Peyer's patch (tissue), 4 donors: ENCODE results near the gene XPR1. TPM values are rescaled to one million over a fixed set of nuclear protein-coding genes. Genes with fewer than 3 reads are reported as not detected.

Source experiments
- DNase-seq, 3 donors: peaks; one replicate each; pipeline ENCODE4 v3.0.0-alpha.2; 2017 to 2019
- H3K27ac ChIP-seq, 4 donors: fragments of 200-600 bp; sonication (generic); one replicate each; pipeline ENCODE4 v1.5.1; 2016 to 2019
- H3K27me3 ChIP-seq, 2 donors: fragments of 200-600 bp; sonication (generic); one replicate each; pipeline ENCODE4 v1.5.1; 2019
- H3K36me3 ChIP-seq, 3 donors: fragments of 200-600 bp; sonication (generic); one replicate each; pipeline ENCODE4 v1.5.1; 2016 to 2019
- H3K4me1 ChIP-seq, 4 donors: fragments of 200-600 bp; sonication (generic); one replicate each; pipeline ENCODE4 v1.5.1; 2016 to 2019
- H3K4me3 ChIP-seq, 4 donors: fragments of 200-600 bp; sonication (generic); 1 replicate in 3 of 4; 2 replicates in 1 of 4; pipeline ENCODE4 v1.5.1; 2016 to 2019; ENCODE audit warnings: mild to moderate bottlenecking in 1 of 4
- H3K9me3 ChIP-seq, 4 donors: fragments of 200-600 bp; sonication (generic); one replicate each; pipeline ENCODE4 v1.5.1; 2016 to 2019; ENCODE audit warnings: mild to moderate bottlenecking in 1 of 4
- POLR2A ChIP-seq, 2 donors: fragments of 450-650 bp; IDR thresholded peaks; one replicate each; pipeline ENCODE4 v1.5.1; 2017; ENCODE audit warnings: antibody characterized with exemption in 2 of 2, mild to moderate bottlenecking in 2 of 2, moderate library complexity in 2 of 2
- total RNA-seq, 4 donors: library from RNA; depleted of rRNA; stranded (reverse); fragments of >200 nt; gene quantifications; one replicate each; pipeline ENCODE4 v1.1.0, GENCODE V29; 2016
- TF ChIP-seq, protein P1 (sequence below), 6 experiments: fragments of 450-650 bp in 4 of 6; fragments of 200-600 bp in 2 of 6; sonication (generic) in 1 of 6; IDR thresholded peaks; one replicate each; pipeline ENCODE4 v1.5.1; 2017 to 2019; ENCODE audit warnings: antibody characterized with exemption in 6 of 6, mild to moderate bottlenecking in 3 of 6, moderate library complexity in 1 of 6

XPR1 gene
- total RNA-seq, 4 donors from 2014 or later, result 29.7 to 59.7 (median 53.9) TPM

- H3K36me3 ChIP-seq, result peaks cover 0 to 10% (median 0%) of the 10 kb centered on the region in 3 donors
- TF ChIP-seq, protein P1, sequence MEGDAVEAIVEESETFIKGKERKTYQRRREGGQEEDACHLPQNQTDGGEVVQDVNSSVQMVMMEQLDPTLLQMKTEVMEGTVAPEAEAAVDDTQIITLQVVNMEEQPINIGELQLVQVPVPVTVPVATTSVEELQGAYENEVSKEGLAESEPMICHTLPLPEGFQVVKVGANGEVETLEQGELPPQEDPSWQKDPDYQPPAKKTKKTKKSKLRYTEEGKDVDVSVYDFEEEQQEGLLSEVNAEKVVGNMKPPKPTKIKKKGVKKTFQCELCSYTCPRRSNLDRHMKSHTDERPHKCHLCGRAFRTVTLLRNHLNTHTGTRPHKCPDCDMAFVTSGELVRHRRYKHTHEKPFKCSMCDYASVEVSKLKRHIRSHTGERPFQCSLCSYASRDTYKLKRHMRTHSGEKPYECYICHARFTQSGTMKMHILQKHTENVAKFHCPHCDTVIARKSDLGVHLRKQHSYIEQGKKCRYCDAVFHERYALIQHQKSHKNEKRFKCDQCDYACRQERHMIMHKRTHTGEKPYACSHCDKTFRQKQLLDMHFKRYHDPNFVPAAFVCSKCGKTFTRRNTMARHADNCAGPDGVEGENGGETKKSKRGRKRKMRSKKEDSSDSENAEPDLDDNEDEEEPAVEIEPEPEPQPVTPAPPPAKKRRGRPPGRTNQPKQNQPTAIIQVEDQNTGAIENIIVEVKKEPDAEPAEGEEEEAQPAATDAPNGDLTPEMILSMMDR (IDR thresholded peaks at IDR 0.05), result no peak
- TF ChIP-seq POLR2A (IDR thresholded peaks at IDR 0.05), result no peak
- H3K9me3 ChIP-seq, result no peaks in the 10 kb centered on the region
- no peak for DNase-seq
- H3K27me3 ChIP-seq, result no peaks in the 10 kb centered on the region
- H3K27ac ChIP-seq, result no peak overlapping the region
- H3K4me1 ChIP-seq, result no peaks in the 10 kb centered on the region
- H3K4me3 ChIP-seq, result no peak overlapping the region
Measured at GRCh38 chr1:180888870-180889269, 257.0 kb downstream of the XPR1 start.

DNA sequence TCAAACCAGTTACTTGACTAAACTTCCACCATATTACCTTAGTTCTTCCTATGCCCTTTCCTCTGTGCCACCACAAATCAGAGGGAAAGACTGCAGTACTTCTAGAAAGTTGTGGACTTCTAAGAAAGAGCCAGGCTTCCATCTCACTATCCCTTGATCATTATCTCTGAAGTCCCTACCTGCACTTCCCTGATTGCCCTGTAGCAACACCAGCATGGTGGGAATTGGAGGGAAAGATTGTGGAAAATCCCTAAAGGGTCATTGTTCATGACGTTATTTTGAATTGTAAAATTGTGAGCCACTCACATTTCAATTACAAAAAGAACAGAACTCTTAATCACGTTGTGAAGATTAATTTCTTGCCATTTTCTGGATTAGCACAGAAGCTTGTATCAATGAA lies 257.5 kb downstream of the XPR1 start:
- no peak overlapping the region for H3K4me3 ChIP-seq
- no peak for DNase-seq
- H3K4me1 ChIP-seq, result no peaks in the 10 kb centered on the region
- TF ChIP-seq, protein P1 (IDR thresholded peaks at IDR 0.05), result no peak
- no peak for TF ChIP-seq POLR2A (IDR thresholded peaks at IDR 0.05)
- H3K27me3 ChIP-seq, result no peaks in the 10 kb centered on the region
- peaks cover 0 to 5% (median 0%) of the 10 kb centered on the region in 3 donors for H3K36me3 ChIP-seq
- no peak overlapping the region for H3K27ac ChIP-seq
- no peaks in the 10 kb centered on the region for H3K9me3 ChIP-seq

DNA sequence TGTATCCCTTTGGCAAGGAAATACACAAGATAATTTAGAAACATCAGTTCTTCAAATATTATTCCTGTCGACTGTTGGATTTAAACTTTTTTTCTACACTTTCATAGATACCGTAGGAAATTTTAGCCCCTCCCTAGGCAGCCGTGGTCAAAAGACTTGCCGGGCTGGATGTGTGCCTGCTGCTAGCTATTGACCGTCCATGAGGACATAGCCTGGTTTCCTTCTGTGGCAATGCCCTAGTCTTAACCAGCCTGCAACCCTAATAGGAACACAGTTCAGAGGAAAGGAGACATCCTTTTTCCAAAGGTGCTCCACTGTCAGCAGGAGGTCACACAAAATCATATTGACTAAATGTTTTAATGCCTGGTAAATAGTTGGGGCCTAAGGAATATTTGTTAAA lies 260.4 kb downstream of the XPR1 start:
- H3K4me1 ChIP-seq, result no peaks in the 10 kb centered on the region
- H3K9me3 ChIP-seq, result no peaks in the 10 kb centered on the region
- H3K4me3 ChIP-seq, result no peak overlapping the region
- no peaks in the 10 kb centered on the region for H3K36me3 ChIP-seq
- DNase-seq, result no peak
- TF ChIP-seq POLR2A (IDR thresholded peaks at IDR 0.05), result no peak
- TF ChIP-seq, protein P1 (IDR thresholded peaks at IDR 0.05), result no peak
- H3K27me3 ChIP-seq, result no peaks in the 10 kb centered on the region
- no peak overlapping the region for H3K27ac ChIP-seq

DNA sequence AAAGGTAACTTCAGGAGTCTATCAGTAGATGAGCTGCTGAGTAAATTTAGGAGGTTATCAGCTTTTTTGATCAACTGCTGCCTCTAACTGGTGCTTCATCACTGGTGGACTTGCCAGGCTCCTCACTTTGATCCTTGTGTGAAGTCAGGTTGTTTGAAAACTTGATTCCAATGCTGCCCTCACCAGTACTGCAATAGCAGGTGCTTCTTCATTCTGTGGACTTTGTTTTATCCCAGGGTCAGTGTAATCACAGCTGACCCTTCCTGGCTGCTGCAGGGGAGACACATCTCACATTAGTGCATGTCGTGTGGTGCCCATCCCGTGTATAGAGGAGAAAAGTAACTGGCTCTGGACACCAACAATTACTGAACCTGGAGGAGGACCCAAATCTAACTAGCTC lies 260.9 kb downstream of the XPR1 start:
- TF ChIP-seq, protein P1 (IDR thresholded peaks at IDR 0.05), result no peak
- TF ChIP-seq POLR2A (IDR thresholded peaks at IDR 0.05), result no peak
- no peaks in the 10 kb centered on the region for H3K36me3 ChIP-seq

GRCh38 chr1:180893614-180894013 lies 261.8 kb downstream of the XPR1 start:
- TF ChIP-seq, protein P1 (IDR thresholded peaks at IDR 0.05), result no peak
- TF ChIP-seq POLR2A (IDR thresholded peaks at IDR 0.05), result no peak
- no peaks in the 10 kb centered on the region for H3K9me3 ChIP-seq
- no peaks in the 10 kb centered on the region for H3K36me3 ChIP-seq
- no peak for DNase-seq
- no peak overlapping the region for H3K27ac ChIP-seq
- H3K4me3 ChIP-seq, result no peak overlapping the region
- H3K27me3 ChIP-seq, result no peaks in the 10 kb centered on the region
- no peaks in the 10 kb centered on the region for H3K4me1 ChIP-seq

More for the DNA sequence above, 260.9 kb downstream of the XPR1 start:
- no peaks in the 10 kb centered on the region for H3K27me3 ChIP-seq
- no peak overlapping the region for H3K27ac ChIP-seq
- no peaks in the 10 kb centered on the region for H3K4me1 ChIP-seq
- DNase-seq, result no peak
- no peaks in the 10 kb centered on the region for H3K9me3 ChIP-seq
- H3K4me3 ChIP-seq, result no peak overlapping the region

DNA sequence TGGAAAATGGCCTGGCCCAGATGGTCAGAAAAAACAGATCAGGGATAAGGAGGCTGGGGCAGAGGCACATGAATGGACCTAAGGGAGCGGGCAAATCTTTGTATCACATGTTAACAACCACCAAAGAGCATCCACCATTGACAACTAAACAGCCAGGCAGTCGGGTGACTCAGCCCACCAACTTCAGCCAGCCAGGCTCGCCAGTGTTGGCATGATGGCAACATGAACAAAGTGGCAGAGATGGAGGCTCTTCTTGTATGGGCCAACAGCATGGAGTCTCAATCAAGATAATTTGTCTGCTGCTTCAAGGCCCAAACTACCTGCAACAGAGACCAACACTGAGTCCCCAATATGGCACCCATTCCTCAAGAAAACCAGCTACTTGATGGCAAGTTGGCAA lies 264.3 kb downstream of the XPR1 start:
- H3K9me3 ChIP-seq, result no peaks in the 10 kb centered on the region
- H3K4me3 ChIP-seq, result no peak overlapping the region
- no peak overlapping the region for H3K27ac ChIP-seq
- no peaks in the 10 kb centered on the region for H3K27me3 ChIP-seq
- H3K36me3 ChIP-seq, result no peaks in the 10 kb centered on the region
- no peak for DNase-seq
- no peaks in the 10 kb centered on the region for H3K4me1 ChIP-seq
- no peak for TF ChIP-seq POLR2A (IDR thresholded peaks at IDR 0.05)
- TF ChIP-seq, protein P1 (IDR thresholded peaks at IDR 0.05), result no peak
